Tongue (tissue), 2 donors: Measurements from ENCODE around the gene MOB3B. TPM values are rescaled to one million over a fixed set of nuclear protein-coding genes. Genes with fewer than 3 reads are reported as not detected.
A peak's percentile ranks its signal among the peaks of the same experiment; 100 is the strongest.

Source experiments
- DNase-seq: peaks from one replicate; pipeline ENCODE4 v3.0.0-alpha.2; 2015
- total RNA-seq: library from RNA; depleted of rRNA; stranded (reverse); fragments of >200 nt; gene quantifications from one replicate; pipeline ENCODE4 v1.2.3, GENCODE V29; 2014

The MOB3B gene
- total RNA-seq, 1 donor from 2014 or later, result 4.2 TPM

GRCh38 chr9:27445057-27445595 is 84.5 kb downstream of the MOB3B start:
- no peak for DNase-seq

- DNase-seq, result no peak
Measured at GRCh38 chr9:27442464-27442863, 87.2 kb downstream of the MOB3B start.

GRCh38 chr9:27441741-27442070 is 87.9 kb downstream of the MOB3B start:
- DNase-seq, result no peak

GRCh38 chr9:27440888-27441740 is 88.5 kb downstream of the MOB3B start:
- no peak for DNase-seq

GRCh38 chr9:27438522-27438921 is 91.1 kb downstream of the MOB3B start:
- no peak for DNase-seq

- DNase-seq, result peak; percentile 27
Measured at GRCh38 chr9:27437652-27438373, 91.8 kb downstream of the MOB3B start.

- DNase-seq, result peak; percentile 27
Measured at GRCh38 chr9:27436234-27436633, 93.4 kb downstream of the MOB3B start.

GRCh38 chr9:27433631-27434325 is 95.8 kb downstream of the MOB3B start:
- peak; percentile 24 for DNase-seq

GRCh38 chr9:27432308-27432707 is 97.3 kb downstream of the MOB3B start:
- no peak for DNase-seq

- DNase-seq, result peak; percentile 56
Measured at GRCh38 chr9:27431543-27432147, 98.0 kb downstream of the MOB3B start.

GRCh38 chr9:27430750-27431535 is 98.7 kb downstream of the MOB3B start:
- peak; percentile 66 for DNase-seq

GRCh38 chr9:27429917-27430316 is 99.7 kb downstream of the MOB3B start:
- no peak for DNase-seq

GRCh38 chr9:27429436-27429835 is 100.2 kb downstream of the MOB3B start:
- no peak for DNase-seq

GRCh38 chr9:27428551-27428950 is 101.1 kb downstream of the MOB3B start:
- DNase-seq, result no peak

GRCh38 chr9:27427272-27427643 is 102.4 kb downstream of the MOB3B start:
- no peak for DNase-seq

GRCh38 chr9:27426511-27427271 is 102.9 kb downstream of the MOB3B start:
- DNase-seq, result peak; percentile 35

GRCh38 chr9:27425827-27426510 is 103.6 kb downstream of the MOB3B start:
- no peak for DNase-seq

- DNase-seq, result no peak
Measured at GRCh38 chr9:27423915-27424710, 105.5 kb downstream of the MOB3B start.

- no peak for DNase-seq
Measured at GRCh38 chr9:27422279-27422834, 107.3 kb downstream of the MOB3B start.
